Hematopoietic multipotent progenitor cell treated with erythropoietin and hydrocortisone succinate and interleukin-3 and kit ligand, for 8 days (in vitro differentiated cells): Measurements from ENCODE around the gene PNPLA8.

Experiments
- DNase-seq: peaks from one replicate; pipeline ENCODE4 v3.0.0-alpha.2; 2015

The PNPLA8 gene

DNA sequence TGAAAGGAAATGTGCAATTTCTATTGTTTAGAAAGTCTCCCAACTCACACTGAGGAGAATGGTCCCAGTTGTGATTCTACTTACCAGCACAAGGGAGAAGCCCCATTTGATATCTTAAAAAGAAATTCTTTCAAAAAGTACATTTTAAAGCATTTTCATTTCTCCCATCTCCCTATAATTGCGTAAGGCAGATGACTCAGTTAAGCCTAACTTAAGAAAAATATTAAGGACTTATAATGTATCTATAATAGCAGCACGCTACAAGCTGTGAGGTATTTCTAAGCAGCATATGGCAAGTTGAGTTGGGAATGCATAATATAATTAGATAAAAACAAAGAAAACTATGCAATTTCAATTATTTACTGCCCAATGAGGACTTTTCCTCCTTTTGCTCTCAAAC lies 61.2 kb downstream of the PNPLA8 start:
- DNase-seq: no peak

DNA sequence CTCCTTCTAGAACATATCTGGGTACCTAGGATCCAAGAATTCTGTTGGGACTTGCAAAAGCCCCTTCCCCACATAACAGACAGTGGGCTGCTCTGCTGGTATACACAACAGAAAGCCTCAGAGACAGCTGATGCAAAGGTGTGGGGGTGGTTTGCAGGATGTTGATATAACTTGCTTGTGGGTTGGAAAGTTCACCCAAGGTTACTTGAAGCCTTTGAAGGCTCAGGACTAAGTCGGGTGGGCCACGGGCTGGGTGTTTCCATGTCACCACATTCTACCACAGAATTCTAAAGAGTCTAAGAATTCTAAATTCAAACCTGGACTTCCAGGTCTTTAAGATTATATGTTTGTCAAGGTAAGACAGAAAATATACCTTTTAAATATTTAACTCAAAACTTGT lies 62.3 kb downstream of the PNPLA8 start:
- DNase-seq: no peak

DNA sequence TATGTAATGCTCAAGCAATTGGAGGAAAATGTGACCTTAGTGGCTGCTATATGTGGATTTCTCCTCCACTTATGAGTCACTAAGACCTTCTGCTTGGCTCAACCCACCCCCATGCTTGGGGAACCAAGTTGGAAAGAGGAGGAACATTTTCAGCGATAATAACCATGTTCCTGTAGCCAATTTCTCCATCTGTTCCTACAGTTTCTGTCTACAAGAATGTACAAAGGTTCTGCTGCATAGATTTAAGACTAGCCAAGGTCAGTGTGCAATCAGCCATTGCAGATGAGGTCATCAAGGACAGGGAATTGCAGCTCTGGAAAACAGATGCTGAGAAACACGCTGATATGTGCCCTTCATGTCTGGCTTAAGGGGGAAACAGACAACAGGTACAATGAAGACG lies 64.1 kb downstream of the PNPLA8 start:
- DNase-seq: no peak

DNA sequence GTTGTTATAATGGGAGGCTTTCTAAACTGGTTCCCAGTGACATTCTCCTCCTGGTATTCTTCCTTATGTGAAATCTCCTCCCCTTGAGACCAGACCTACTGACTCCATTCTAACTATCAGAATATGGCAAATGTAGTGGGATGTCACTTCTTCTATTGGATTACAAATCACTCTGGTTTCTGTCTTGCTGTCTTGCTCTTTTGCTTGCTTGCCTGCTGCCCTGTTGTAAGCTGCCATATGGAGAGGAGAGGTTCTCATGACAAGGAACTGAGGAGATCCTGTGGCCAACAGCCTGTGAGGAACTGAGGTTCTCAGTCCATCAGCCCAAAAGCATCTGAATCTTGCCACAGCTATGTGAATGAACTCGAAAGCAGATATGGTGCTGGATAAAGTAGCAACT lies 65.0 kb downstream of the PNPLA8 start:
- DNase-seq: no peak

DNA sequence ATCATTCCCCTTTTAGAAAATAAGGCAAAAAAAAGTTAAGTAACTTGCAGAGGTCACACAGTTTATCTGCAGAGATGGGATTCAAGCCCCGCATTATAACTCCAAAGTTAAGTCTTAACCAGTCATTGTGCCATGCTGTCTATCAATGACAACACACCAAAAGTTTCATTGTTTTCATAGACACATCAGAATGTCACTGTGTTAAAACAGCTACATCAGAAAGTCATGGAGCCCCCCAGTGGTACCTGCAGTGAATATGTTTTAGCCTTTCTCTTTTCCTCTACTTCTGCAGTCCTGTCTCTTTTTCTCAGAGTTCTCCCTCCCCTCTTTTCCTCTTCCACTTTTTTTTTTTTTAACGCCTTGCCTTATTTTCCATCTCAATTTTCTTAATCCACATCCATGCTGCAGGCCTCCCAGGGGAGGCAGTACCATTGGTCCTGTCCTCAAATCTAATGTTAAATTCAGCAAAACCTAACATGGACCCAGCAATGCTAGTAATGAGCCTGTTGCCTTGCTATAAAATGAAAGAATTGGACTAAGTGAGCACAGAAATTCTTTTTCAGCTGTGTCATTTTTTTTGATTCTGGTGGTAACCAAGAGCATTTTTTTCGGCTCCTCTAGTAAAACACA lies 65.9 kb downstream of the PNPLA8 start:
- DNase-seq: peak; percentile 21

DNA sequence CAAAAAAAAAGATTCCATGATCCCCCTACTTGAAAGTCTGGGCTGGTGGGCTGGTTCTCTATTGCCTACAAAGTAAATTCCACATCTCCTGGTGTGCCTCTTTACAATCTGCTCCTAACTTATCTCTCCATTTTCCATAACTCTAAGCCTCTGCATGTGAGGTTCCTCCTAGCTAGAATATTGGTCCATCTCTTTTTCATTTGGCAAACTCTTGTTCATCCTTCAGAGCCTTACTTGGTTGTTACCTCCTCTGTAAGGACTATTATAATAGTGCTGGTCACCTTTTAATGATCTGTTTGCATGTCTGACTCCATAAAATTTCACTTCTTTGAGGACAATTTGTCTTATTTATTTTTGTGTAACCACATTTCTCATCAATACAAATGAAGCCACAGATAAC lies 68.1 kb downstream of the PNPLA8 start:
- DNase-seq: no peak

DNA sequence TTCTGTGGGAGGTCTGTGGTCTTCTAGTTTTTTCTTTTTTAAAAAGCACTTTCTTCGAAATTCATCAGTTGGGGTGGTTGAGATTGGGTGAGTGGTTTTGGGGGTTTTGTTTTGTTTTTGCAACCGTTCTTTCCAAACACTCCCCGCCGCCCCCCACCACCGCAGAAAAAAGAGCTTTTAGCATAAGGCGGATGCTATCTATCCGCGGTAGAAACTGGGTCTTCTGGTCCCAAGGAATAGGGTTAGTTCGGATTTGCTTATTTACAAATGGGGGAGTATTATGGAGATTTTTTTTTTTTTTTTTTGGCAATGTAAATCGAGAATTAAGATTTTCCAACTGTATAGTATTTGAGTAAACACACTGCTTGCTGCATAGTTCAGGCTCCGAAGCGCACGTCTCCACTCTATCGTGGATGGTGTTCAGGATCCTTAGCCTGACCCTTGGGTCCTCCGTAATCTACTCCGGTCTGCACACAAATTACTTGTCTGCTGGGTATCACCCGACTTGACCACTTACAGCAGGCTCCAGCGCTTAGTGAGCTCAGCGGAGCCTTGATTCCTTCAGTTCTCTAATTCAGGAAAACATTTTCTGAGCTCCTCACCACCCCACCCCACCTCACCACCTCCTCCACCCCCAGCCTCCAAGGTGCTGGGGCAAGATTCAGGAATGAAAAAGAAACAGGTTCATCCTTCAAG lies 68.9 kb downstream of the PNPLA8 start:
- no peak for DNase-seq

DNA sequence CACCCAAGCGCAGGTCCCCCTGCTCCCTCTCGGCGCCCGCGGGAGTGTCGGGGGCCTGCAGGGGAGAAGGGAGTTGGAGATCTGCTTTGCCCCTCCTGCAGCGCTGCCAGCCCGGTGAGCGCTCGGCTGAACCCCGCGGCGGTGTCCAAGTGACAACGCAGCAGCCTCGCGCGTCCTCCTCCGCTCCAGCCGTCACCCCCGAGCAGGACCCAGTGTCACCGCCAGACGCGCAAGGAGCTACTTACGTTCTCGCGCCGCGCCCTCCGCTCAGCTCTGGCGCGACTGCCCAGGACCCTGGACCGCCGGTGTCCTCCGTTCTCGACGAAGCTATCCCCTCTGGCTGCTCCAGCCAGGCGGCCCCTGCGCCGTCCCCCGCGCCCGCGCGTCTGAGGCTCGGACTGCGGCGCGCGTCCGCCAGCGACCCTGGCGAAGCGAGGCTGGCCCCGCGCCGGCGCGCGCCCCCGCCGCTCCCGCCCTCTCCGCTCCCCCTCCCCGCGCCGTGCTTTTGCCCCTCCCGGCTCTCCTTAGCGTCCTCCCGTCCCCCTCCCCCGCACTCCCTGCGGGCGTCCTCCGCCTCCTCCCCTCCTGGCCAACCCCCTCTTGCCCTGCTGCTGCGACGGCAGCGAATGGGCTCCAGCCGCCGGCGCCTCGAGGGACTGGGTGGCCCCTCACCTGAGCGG lies 69.8 kb downstream of the PNPLA8 start, which contains the start of gene NRCAM:
Gene NRCAM (minus strand): TSS at position 439 of the 680 bp plus-strand sequence. CDS start 216,372 bp downstream, outside the sequence.
- DNase-seq: no peak

DNA sequence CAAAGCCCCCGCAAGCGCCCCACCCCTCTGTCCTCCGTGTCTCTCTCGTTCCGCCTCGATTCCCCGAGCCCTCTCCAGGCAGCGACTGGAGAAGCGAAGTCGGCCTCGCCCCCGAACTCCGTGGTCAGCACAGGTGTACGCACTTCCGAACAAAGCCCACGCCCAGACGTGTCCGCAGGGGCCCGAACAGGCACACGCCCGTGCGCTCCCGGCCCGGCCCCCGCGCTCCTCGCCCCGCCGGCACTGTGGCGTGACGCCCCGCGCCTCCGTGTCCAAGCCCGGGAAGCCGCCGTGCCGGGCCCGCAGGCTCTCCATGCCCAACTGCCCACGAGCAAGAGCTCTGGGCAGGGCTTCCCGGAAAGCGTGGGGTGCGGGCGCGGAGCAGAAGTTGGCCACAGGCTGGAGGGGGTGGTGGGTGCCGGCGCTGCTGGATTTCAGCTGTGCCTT lies 70.4 kb downstream of the PNPLA8 start:
- no peak for DNase-seq

DNA sequence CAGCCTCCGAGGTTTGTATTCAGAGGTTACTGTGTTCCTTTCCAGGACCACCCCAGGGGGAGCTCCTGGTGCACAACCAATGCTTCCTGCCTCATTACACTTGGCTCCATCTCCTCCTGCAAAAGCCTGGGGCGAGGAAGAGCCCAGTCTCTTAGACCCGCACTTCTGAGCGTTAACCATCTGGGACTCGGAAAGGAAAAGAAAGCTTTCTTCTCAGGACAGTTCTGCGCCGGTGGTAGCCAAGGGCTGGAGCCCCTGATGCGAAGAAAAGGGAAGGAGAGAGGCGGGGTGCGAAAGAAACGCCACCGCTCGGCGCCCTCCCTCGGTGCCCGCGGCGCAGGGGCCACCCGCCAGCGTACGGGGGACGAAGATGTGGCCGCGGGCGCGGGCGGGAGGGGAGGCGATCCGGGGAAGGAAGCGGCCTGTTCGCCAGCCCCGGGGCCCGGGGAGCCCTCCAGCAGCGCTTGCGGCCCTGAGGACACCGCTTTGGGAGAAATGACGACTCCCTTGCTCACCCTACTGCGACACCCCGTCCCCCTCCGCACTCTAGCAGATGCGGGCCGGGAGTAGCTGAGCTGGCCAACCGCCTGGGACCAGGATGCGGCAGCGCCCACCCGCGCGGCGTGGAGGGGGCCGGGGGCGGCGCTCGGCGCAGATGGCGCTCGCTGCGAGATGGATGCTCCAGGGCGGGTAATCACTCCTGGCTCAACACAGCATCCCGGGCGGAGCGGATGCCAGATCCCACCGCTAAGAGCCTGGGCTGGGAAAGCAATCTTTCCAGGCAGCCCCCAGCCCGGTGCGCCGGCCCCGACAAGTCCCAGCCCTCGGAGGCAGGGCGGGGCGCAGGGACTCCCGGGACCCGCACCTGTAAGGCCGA lies 71.0 kb downstream of the PNPLA8 start:
- no peak for DNase-seq

DNA sequence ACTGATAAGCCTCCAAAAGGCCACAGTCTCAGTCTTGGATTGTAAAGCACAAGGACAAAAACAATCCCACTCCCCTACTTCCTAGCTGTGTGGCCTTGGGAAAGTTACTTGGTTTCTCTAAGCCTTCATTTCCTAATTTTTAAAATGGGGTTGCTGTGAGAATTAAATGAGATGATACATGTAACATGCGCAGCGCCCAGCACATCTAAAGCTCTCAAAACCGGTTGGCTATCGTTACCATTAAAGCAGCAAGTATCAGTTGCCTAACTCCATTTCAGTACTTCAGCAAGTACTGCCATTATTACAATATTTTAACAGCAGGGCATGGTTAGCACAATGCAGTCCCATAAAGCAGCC lies 71.6 kb downstream of the PNPLA8 start:
- DNase-seq: no peak

DNA sequence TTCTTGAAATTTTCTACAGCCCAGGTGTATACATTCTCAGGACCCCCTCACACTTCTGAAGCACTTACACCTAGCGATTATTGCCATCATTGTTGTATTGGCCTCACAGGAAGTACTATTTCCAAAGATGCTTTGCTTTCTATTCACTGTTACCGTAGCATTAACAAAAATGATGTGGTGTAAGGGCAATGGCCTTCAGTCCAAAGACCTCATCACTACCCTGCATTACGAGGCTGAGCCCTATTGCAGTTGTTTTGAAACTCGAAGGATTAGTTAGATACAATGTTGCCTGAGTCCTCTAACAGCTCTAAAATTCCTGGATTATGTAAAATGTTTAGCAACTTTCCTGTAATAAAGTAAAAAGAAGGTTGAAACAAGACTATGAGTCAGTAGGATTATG lies 72.6 kb downstream of the PNPLA8 start:
- no peak for DNase-seq

DNA sequence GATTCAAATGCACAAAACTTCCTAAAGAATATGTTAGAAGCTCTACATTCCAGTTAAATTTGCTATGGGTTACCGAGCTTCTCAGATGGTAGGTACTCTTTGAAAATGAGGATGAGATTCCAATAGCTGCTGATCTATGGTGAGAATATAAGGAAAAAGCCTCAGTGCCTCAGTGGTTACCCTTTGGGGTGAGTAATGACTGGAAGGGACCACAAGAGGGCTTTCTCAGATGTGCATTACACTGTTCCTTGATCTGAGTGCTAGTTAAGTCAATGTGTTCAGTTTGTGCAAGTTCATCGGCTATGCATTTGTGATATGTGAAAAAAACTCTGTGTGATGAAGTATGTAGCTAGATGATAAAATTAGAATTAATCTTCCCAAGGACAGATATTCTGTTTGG lies 73.2 kb downstream of the PNPLA8 start:
- peak; percentile 50 for DNase-seq

DNA sequence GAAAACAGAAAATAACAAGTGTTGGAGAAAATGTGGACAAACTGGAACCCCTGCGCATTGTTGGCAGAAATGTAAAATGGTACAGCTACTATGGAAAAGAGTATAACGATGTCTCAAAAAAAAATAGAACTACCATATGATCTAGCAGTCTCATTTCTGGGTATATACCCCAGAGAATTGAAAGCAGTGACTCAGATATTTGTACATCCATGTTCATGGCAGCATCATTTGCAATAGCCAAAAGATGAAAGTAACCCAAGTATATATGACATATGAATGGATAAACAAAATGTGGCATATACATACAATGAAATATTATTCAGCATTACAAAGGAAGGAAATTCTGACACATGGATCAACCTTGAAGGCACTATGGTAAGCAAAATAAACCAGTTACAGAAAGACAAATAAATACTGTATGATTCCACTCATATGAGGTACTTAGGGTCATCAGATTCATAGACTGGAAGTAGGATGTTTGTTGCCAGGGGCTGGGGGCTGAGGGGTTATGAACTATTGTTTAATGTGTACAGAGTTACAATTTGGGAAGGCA lies 74.6 kb downstream of the PNPLA8 start:
- DNase-seq: no peak

DNA sequence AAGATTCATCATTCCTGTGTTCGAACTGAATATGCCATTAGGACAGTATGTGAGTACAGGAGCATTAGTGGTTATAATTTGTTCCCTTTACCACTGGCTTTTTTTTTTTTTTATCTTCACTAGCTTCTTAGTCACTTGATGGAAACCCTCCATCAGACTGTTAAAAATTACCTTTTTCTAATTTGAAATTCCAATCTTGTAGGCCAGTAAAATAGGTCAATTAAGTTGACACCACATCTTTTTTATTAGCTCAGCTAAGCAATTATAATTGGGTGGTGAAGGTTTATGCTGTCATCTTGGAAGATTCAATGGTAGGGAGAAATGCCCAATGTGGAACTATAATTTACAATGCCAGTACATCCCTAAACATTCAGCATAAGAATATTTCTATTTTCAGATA lies 75.8 kb downstream of the PNPLA8 start:
- no peak for DNase-seq

DNA sequence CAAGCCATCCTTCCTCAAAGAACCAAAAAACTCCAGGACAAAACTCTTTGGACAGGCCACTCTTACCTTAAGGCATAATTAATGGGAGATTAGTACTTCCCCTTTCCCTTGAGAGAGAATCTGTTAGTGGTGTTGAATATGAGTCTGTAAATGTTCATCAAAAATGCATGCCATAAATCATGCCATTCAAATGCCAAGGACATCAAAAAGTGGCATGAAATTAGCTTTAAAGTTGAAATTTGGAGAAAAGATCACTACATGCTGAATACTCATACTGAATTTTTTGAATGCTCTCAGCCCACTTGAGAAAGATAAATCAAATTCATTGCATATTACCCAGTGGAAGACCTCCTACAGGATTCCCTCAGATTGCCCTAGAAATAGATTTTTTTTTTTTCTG lies 76.4 kb downstream of the PNPLA8 start:
- no peak for DNase-seq

DNA sequence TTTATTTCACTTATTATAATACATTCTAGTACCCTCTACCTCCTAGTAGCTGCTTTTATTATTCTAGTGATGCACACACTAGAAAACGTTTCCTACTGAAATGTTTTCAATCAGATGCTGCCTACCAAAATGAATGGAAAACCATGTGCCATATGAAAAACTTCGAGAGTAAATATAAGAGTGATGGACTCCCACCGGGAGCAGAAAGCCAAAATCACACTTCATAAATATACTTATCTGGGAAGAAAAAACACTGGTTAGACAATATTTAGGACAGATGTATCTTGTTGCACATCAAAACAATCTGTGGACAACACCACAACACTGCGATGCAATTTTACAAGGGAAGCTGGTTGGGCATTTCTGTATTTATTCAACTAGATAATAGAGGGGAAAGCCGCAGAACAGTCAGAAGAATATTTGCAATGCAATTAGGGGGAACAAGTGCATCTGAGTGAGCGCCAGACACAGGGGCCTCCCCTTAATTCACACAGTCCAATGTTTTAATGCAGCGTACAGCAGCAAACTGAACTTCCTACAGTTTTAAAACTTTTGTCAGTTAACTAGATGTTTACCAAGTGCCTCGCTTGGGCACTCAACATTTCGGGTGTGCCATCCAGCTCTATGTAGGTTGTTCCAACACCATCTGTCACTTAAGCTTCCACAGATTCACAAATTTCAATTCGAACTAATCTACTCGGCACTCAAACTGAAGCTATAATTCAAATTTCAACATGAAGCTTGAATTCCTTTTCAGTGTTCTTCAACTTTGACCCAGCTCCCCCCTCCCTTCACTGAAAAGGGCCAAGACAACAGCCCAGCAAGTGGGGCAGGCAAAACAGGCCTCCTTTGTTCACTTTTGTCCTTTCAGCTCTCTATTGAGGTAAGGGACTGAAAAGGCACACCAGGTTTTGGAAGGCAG lies 77.1 kb downstream of the PNPLA8 start:
- DNase-seq: no peak

DNA sequence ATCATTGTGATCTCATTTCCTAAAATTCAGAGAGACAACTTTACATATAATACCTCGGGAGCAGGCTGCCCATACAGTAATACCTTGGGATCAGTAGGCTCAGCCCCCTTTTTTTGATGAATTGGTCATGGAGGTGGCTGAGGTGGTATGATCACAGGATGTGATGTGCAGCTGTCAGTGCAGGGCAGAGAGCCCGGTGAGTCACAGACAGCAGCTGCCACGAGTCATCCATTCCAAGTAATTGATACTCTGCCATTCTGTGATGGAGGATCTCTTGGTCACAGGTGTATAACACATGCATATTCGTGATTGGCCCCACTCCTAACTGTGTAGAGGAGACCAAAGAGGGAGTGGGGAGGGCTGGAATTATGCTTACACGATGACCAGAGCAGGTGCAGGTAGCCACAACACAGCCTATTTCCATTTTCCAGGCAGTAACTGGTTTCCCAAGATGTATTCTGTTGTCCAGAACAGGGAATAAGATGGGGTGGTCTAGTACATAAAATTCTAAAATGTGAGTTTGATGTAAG lies 83.8 kb downstream of the PNPLA8 start:
- no peak for DNase-seq

DNA sequence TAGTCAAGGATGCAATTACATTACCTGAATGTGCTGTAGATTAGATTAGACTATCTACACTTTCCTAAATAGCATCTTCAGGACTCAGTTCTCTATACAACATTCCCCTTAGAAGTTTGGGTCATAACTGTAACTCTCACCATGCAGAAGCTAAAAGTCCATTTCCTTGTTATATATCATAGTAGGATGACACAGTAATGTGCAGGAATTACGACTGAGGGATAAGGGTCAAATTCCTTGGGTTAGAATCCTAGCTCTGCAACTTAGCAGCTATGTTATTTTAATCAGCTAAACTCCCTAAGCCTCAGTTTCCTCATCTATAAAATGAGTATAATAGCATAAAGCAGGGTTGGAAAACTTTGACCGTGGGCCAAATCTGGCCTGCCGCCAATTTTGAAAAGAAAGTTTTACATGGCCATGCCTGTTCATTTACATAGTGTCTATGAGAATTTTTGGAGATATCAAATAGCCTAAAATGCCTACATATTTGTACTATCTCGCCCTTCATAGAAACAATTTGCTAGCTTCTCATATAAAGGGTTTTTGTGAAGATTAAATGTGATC lies 84.5 kb downstream of the PNPLA8 start:
- DNase-seq: no peak

DNA sequence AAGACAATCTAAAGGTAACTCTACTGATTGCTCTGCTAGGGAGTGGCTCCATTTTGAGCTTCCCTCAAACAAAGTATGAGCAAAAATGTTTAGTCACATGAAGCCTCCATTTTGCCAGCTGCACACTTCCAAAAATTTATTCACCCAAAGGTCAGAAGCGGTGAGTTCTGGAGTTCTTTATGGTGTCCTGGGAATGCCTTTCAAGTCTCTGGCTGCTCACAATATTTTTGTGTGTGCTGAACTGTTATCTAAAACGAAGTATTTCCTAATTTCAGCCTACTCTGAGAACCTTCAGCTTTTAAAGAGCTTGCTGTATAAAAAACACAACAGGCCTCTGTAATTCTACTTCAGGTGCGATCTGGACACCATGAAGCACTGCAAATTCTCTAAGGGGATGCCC lies 85.3 kb downstream of the PNPLA8 start:
- DNase-seq: no peak

DNA sequence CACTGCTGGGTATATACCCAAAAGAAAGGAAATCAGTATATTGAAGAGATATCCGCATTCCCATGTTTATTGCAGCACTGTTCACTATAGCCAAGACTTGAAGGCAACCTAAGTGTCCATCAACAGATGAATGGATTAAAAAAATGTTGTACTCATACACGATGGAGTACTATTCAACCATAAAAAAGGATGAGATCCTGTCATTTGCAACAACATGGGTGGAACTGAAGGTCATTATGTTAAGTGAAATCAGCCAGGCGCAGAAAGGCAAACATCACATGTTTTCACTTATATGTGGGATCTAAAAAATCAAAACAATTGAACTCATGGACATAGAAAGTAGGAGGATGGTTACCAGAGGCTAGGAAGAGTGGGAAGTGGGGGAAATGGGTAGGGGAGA lies 89.0 kb downstream of the PNPLA8 start:
- DNase-seq: no peak
